CD14-positive monocyte (primary cell): ENCODE data around the gene DAW1. TPM values are rescaled to one million over a fixed set of nuclear protein-coding genes. Genes with fewer than 3 reads are reported as not detected.

ENCODE experiments used
- DNase-seq, 3 donors: peaks; one replicate each; pipeline ENCODE4 v3.0.0-alpha.2; 2011 to 2022
- H2AFZ ChIP-seq: 2 replicates; pipeline ENCODE4 v1.6.0; 2012; ENCODE audit warnings: mild to moderate bottlenecking, low read depth, low read length, inconsistent platforms; ENCODE audit not compliant: insufficient read depth, poor library complexity, severe bottlenecking
- H3K27ac ChIP-seq, 2 donors: 1 replicate in 1 of 2; 2 replicates in 1 of 2; pipeline ENCODE4 v1.5.1; 2012 to 2013; ENCODE audit warnings: low read length in 2 of 2, control low read depth in 1 of 2, inconsistent platforms in 1 of 2, low read depth in 1 of 2, mild to moderate bottlenecking in 1 of 2
- H3K27me3 ChIP-seq, 2 donors: one replicate each; pipeline versions ENCODE4 v1.6.0 to v1.6.1; 2011 to 2013; ENCODE audit warnings: low read length in 2 of 2; ENCODE audit not compliant: control insufficient read depth in 2 of 2, insufficient read depth in 2 of 2
- H3K36me3 ChIP-seq, 2 donors: replicated peaks in 1 of 2; 1 replicate in 1 of 2; 2 replicates in 1 of 2; pipeline versions ENCODE4 v1.5.1 to v1.6.1; 2012 to 2013; ENCODE audit warnings: low read length in 2 of 2, control low read depth in 1 of 2, inconsistent platforms in 1 of 2, mild to moderate bottlenecking in 1 of 2; ENCODE audit not compliant: insufficient read depth in 2 of 2, control insufficient read depth in 1 of 2
- H3K4me1 ChIP-seq, 2 donors: 1 replicate in 1 of 2; 2 replicates in 1 of 2; pipeline versions ENCODE4 v1.5.1 to v1.6.1; 2012 to 2013; ENCODE audit warnings: low read length in 2 of 2, control low read depth in 1 of 2, inconsistent platforms in 1 of 2, mild to moderate bottlenecking in 1 of 2, moderate library complexity in 1 of 2; ENCODE audit not compliant: insufficient read depth in 2 of 2, control insufficient read depth in 1 of 2
- H3K4me2 ChIP-seq: replicated peaks from 2 replicates; pipeline ENCODE3; 2012; ENCODE audit warnings: low read length, moderate library complexity, mild to moderate bottlenecking; ENCODE audit not compliant: poor library complexity, severe bottlenecking; ENCODE audit errors: extremely low read depth
- H3K4me3 ChIP-seq, 3 experiments: fragments of 200-600 bp in 1 of 3; sonication (generic) in 1 of 3; replicated peaks in 1 of 3; 1 replicate in 2 of 3; 2 replicates in 1 of 3; pipeline ENCODE4 v1.5.1; 2011 to 2013; ENCODE audit warnings: low read length in 3 of 3, mild to moderate bottlenecking in 3 of 3, control low read depth in 2 of 3, low read depth in 2 of 3, inconsistent platforms in 1 of 3, moderate library complexity in 1 of 3
- H3K79me2 ChIP-seq: 2 replicates; pipeline ENCODE4 v1.6.0; 2012; ENCODE audit warnings: mild to moderate bottlenecking, control low read depth, inconsistent platforms, low read length, moderate library complexity; ENCODE audit not compliant: insufficient read depth
- H3K9ac ChIP-seq: 2 replicates; pipeline ENCODE4 v1.6.0; 2017; ENCODE audit warnings: low read length, mild to moderate bottlenecking; ENCODE audit not compliant: insufficient read depth, poor library complexity, severe bottlenecking
- H3K9me3 ChIP-seq, 2 donors: replicated peaks in 1 of 2; 1 replicate in 1 of 2; 2 replicates in 1 of 2; pipeline versions ENCODE4 v1.5.1 to v1.6.1; 2012 to 2013; ENCODE audit warnings: low read length in 2 of 2, control low read depth in 1 of 2; ENCODE audit not compliant: control insufficient read depth in 1 of 2, insufficient read depth in 1 of 2
- H4K20me1 ChIP-seq: 2 replicates; pipeline ENCODE4 v1.6.0; 2012; ENCODE audit warnings: mild to moderate bottlenecking, low read length, control low read depth, moderate library complexity; ENCODE audit not compliant: insufficient read depth
- H3K27ac Mint-ChIP-seq, 7 donors: one replicate each; pipeline ENCODE4 v1.8.0; 2020; ENCODE audit warnings: mild to moderate bottlenecking in 7 of 7, mixed read lengths in 7 of 7, moderate library complexity in 6 of 7, inconsistent platforms in 2 of 7
- H3K27me3 Mint-ChIP-seq, 3 donors: one replicate each; pipeline ENCODE4 v1.8.0; 2021 to 2022; ENCODE audit warnings: low read depth in 3 of 3, mild to moderate bottlenecking in 3 of 3, mixed read lengths in 3 of 3, moderate library complexity in 3 of 3, inconsistent platforms in 1 of 3
- H3K36me3 Mint-ChIP-seq, 2 donors: one replicate each; pipeline ENCODE4 v1.8.0; 2020; ENCODE audit warnings: mixed read lengths in 2 of 2, inconsistent platforms in 1 of 2, mild to moderate bottlenecking in 1 of 2
- H3K4me1 Mint-ChIP-seq: one replicate; pipeline ENCODE4 v1.8.0; 2020; ENCODE audit warnings: mild to moderate bottlenecking, mixed read lengths
- H3K4me3 Mint-ChIP-seq, 2 donors: one replicate each; pipeline ENCODE4 v1.8.0; 2020; ENCODE audit warnings: mild to moderate bottlenecking in 2 of 2, mixed read lengths in 2 of 2, moderate library complexity in 1 of 2
- H3K9me3 Mint-ChIP-seq, 7 donors: one replicate each; pipeline ENCODE4 v1.8.0; 2020 to 2022; ENCODE audit warnings: mixed read lengths in 7 of 7, mild to moderate bottlenecking in 6 of 7, moderate library complexity in 6 of 7, inconsistent platforms in 2 of 7
- CTCF ChIP-seq: fragments of 200-600 bp; IDR thresholded peaks from one replicate; pipeline ENCODE4 v1.8.0; 2022; ENCODE audit warnings: antibody characterized with exemption, mild to moderate bottlenecking
- WGBS: methylation state at CpG from one replicate; pipeline ENCODE4 v1.1.5; 2013; ENCODE audit warnings: missing lambda C conversion rate; ENCODE audit not compliant: insufficient coverage; 5-methylcytosine and 5-hydroxymethylcytosine counted together
- intact Hi-C, 2 donors: fragments of 100-400 bp; cut with micrococcal nuclease; formaldehyde crosslinking; loops; one replicate each; pipeline versions ENCODE4 v1.15.0 to v1.15.1; 2023
- polyA plus RNA-seq, 3 donors: library from polyadenylated mRNA; depleted of rRNA in 1 of 3; unstranded in 2 of 3; stranded (reverse) in 1 of 3; fragments of 300-500 nt in 2 of 3; fragments of >200 nt in 1 of 3; fragmentation: Illumina TruSeq in 2 of 3; gene quantifications; 1 replicate in 2 of 3; 2 replicates in 1 of 3; pipeline ENCODE4 v1.2.3, GENCODE V29; 2012 to 2021

Gene DAW1
- polyA plus RNA-seq, 3 donors = not detected

- Histone ChIP-seq H3K27ac (no peak overlapping the region), H3K4me1 (no peaks in the 10 kb centered on the region), H3K9ac (no peak overlapping the region), H4K20me1 (no peaks in the 10 kb centered on the region), H3K79me2 (no peaks in the 10 kb centered on the region), H3K4me3 (no peak overlapping the region), H3K36me3 (no peaks in the 10 kb centered on the region), H3K4me2 (no peak overlapping the region), H3K9me3 (no peaks in the 10 kb centered on the region), H3K27me3 (no peaks in the 10 kb centered on the region), H2AFZ (no peak overlapping the region)
- no peaks in the 10 kb centered on the region for H3K4me1 Mint-ChIP-seq
- intact Hi-C loops = loop anchor here in 1 of 2 donors (10.0 kb wide), 1 partner anchor 832 kb away; no protein-coding TSS in a partner anchor
- H3K36me3 Mint-ChIP-seq = no peaks in the 10 kb centered on the region
- H3K4me3 Mint-ChIP-seq = no peak overlapping the region
- H3K9me3 Mint-ChIP-seq = no peaks in the 10 kb centered on the region
- DNase-seq = no peak
- H3K27me3 Mint-ChIP-seq = peaks cover 2 to 8% (median 4%) of the 10 kb centered on the region in 3 donors
- no peak for TF ChIP-seq CTCF
- H3K27ac Mint-ChIP-seq = no peak overlapping the region
- no CpG with 5 or more reads among the region's 1 CpG for WGBS
Observed at GRCh38 chr2:227906991-227907390, 35.6 kb downstream of the DAW1 start.

- no CpG with 5 or more reads among the region's 7 CpGs for WGBS
- Mint-ChIP-seq H3K9me3 (no peaks in the 10 kb centered on the region), H3K36me3 (no peaks in the 10 kb centered on the region), H3K4me1 (no peaks in the 10 kb centered on the region), H3K4me3 (no peak overlapping the region), H3K27me3 (peaks cover 0 to 9% (median 2%) of the 10 kb centered on the region in 3 donors), H3K27ac (no peak overlapping the region)
- Histone ChIP-seq H3K36me3 (no peaks in the 10 kb centered on the region), H3K79me2 (no peaks in the 10 kb centered on the region), H4K20me1 (no peaks in the 10 kb centered on the region), H2AFZ (no peak overlapping the region), H3K9ac (no peak overlapping the region), H3K4me2 (no peak overlapping the region), H3K4me1 (no peaks in the 10 kb centered on the region), H3K27ac (no peak overlapping the region), H3K4me3 (no peak overlapping the region), H3K27me3 (no peaks in the 10 kb centered on the region), H3K9me3 (no peaks in the 10 kb centered on the region)
- intact Hi-C loops = loop anchor here in 1 of 2 donors (10.0 kb wide), 1 partner anchor 834 kb away; no protein-coding TSS in a partner anchor
- no peak for TF ChIP-seq CTCF
- DNase-seq = no peak
Observed at GRCh38 chr2:227908266-227909054, 37.0 kb downstream of the DAW1 start.
